Liver (tissue), 9 donors: ENCODE data around the gene ZNF292. TPM values are rescaled to one million over a fixed set of nuclear protein-coding genes. Genes with fewer than 3 reads are reported as not detected.

Experiments
- DNase-seq: peaks from one replicate; pipeline ENCODE4 v3.0.0-alpha.2; 2017; ENCODE audit warnings: low spot score
- H3K27ac ChIP-seq, 2 donors: one replicate each; pipeline ENCODE4 v1.7.0; 2013; ENCODE audit warnings: inconsistent platforms in 2 of 2, low read length in 2 of 2, control low read depth in 1 of 2, low read depth in 1 of 2, mild to moderate bottlenecking in 1 of 2
- H3K27me3 ChIP-seq, 4 donors: one replicate each; pipeline versions ENCODE4 v1.6.1 to v1.7.0; 2013; ENCODE audit warnings: low read length in 3 of 4, inconsistent platforms in 1 of 4, mild to moderate bottlenecking in 1 of 4, moderate library complexity in 1 of 4; ENCODE audit not compliant: control insufficient read depth in 4 of 4, insufficient read depth in 4 of 4
- H3K36me3 ChIP-seq, 4 donors: one replicate each; pipeline versions ENCODE4 v1.6.1 to v1.7.0; 2013; ENCODE audit warnings: low read length in 3 of 4, mild to moderate bottlenecking in 3 of 4, low read depth in 1 of 4, moderate library complexity in 1 of 4; ENCODE audit not compliant: control insufficient read depth in 4 of 4, insufficient read depth in 3 of 4
- H3K4me1 ChIP-seq, 4 donors: one replicate each; pipeline versions ENCODE4 v1.6.1 to v1.7.0; 2013; ENCODE audit warnings: low read length in 3 of 4, mild to moderate bottlenecking in 3 of 4, moderate library complexity in 1 of 4; ENCODE audit not compliant: control insufficient read depth in 4 of 4, insufficient read depth in 4 of 4
- H3K4me3 ChIP-seq, 3 donors: one replicate each; pipeline versions ENCODE4 v1.6.1 to v1.7.0; 2013; ENCODE audit warnings: low read length in 3 of 3, control low read depth in 1 of 3, low read depth in 1 of 3, mild to moderate bottlenecking in 1 of 3
- H3K9ac ChIP-seq, 2 donors: one replicate each; pipeline ENCODE4 v1.7.0; 2013; ENCODE audit warnings: low read length in 2 of 2, mild to moderate bottlenecking in 2 of 2, moderate library complexity in 2 of 2, control low read depth in 1 of 2, low read depth in 1 of 2
- H3K9me3 ChIP-seq, 4 donors: one replicate each; pipeline versions ENCODE4 v1.6.1 to v1.7.0; 2013; ENCODE audit warnings: low read length in 3 of 4; ENCODE audit not compliant: control insufficient read depth in 4 of 4
- ATF3 ChIP-seq: IDR thresholded peaks from 2 replicates; pipeline ENCODE4 v1.6.1; 2016; ENCODE audit warnings: antibody characterized with exemption
- CTCF ChIP-seq: fragments of 150-350 bp; IDR thresholded peaks from 2 replicates; pipeline ENCODE4 v1.5.1; 2017; ENCODE audit warnings: improper control_type of control experiment, low read depth, low read length; ENCODE audit not compliant: missing input control
- EGR1 ChIP-seq, 2 donors: IDR thresholded peaks; 2 replicates each; pipeline ENCODE4 v1.6.1; 2016 to 2018; ENCODE audit warnings: antibody characterized with exemption in 2 of 2, low read depth in 2 of 2
- FOXA1 ChIP-seq: IDR thresholded peaks from 2 replicates; pipeline ENCODE4 v1.6.1; 2016; ENCODE audit warnings: antibody characterized with exemption
- FOXA2 ChIP-seq: IDR thresholded peaks from 2 replicates; pipeline ENCODE4 v1.6.1; 2016; ENCODE audit warnings: antibody characterized with exemption
- GABPA ChIP-seq, 2 donors: IDR thresholded peaks in 1 of 2; conservative IDR thresholded peaks in 1 of 2; 2 replicates each; pipeline ENCODE4 v1.6.1; 2016; ENCODE audit warnings: antibody characterized with exemption in 2 of 2, mild to moderate bottlenecking in 1 of 2, moderate library complexity in 1 of 2
- HNF4A ChIP-seq, 2 donors: conservative IDR thresholded peaks; 2 replicates each; pipeline ENCODE4 v1.6.1; 2016; ENCODE audit warnings: antibody characterized with exemption in 2 of 2, mild to moderate bottlenecking in 2 of 2
- HNF4G ChIP-seq: IDR thresholded peaks from 2 replicates; pipeline ENCODE4 v1.6.1; 2016; ENCODE audit warnings: antibody characterized with exemption
- JUND ChIP-seq, 2 donors: IDR thresholded peaks; 2 replicates each; pipeline ENCODE4 v1.6.1; 2016; ENCODE audit warnings: antibody characterized with exemption in 2 of 2
- MAX ChIP-seq: IDR thresholded peaks from 2 replicates; pipeline ENCODE4 v1.6.1; 2016; ENCODE audit warnings: antibody characterized with exemption
- NR2F2 ChIP-seq: IDR thresholded peaks from 2 replicates; pipeline ENCODE4 v1.6.1; 2016; ENCODE audit warnings: antibody characterized with exemption
- RAD21 ChIP-seq, 2 donors: IDR thresholded peaks; 2 replicates each; pipeline ENCODE4 v1.6.1; 2016; ENCODE audit warnings: antibody characterized with exemption in 2 of 2, mild to moderate bottlenecking in 2 of 2
- REST ChIP-seq: IDR thresholded peaks from 2 replicates; pipeline ENCODE4 v1.6.1; 2016; ENCODE audit warnings: antibody characterized with exemption, mild to moderate bottlenecking
- RXRA ChIP-seq, 2 donors: IDR thresholded peaks; 2 replicates each; pipeline ENCODE4 v1.6.1; 2017 to 2018; ENCODE audit warnings: antibody characterized with exemption in 2 of 2, mild to moderate bottlenecking in 1 of 2
- SP1 ChIP-seq: IDR thresholded peaks from 2 replicates; pipeline ENCODE4 v1.6.1; 2018; ENCODE audit warnings: antibody characterized with exemption, mild to moderate bottlenecking
- TAF1 ChIP-seq: conservative IDR thresholded peaks from 2 replicates; pipeline ENCODE4 v1.6.1; 2016; ENCODE audit warnings: antibody characterized with exemption, mild to moderate bottlenecking
- YY1 ChIP-seq: IDR thresholded peaks from 2 replicates; pipeline ENCODE4 v1.6.1; 2016; ENCODE audit warnings: antibody characterized with exemption, mild to moderate bottlenecking
- ZBTB33 ChIP-seq: IDR thresholded peaks from 2 replicates; pipeline ENCODE4 v1.6.1; 2016; ENCODE audit warnings: antibody characterized with exemption
- WGBS: extraction: QIAGEN DNeasy Blood & Tissue Kit; methylation state at CpG from one replicate; pipeline ENCODE4 v1.1.7; 2013; 5-methylcytosine and 5-hydroxymethylcytosine counted together
- polyA plus RNA-seq, 2 donors: library from polyadenylated mRNA; stranded (reverse) in 1 of 2; unstranded in 1 of 2; fragments of 200-250 nt in 1 of 2; fragments of >200 nt in 1 of 2; fragmentation: Nextera tagmentation in 1 of 2; extraction: Ambion mirVana in 1 of 2; gene quantifications; one replicate each; pipeline versions ENCODE4 v1.2.1 to v1.2.3, GENCODE V29; 2013 to 2015
- total RNA-seq, 2 donors: library from RNA; depleted of rRNA; stranded (reverse); fragments of >200 nt; gene quantifications; one replicate each; pipeline ENCODE4 v1.2.3, GENCODE V29; 2014
- donor health status: healthy.
- donor health status: healthy.
- donor health status: healthy.
- donor health status: healthy.
- donor health status: healthy.

Gene ZNF292
- total and polyA plus RNA-seq, 4 donors: 2.7 to 16.4 (median 12.5) TPM

- WGBS: 89% methylated on average over 1 of the region's 1 CpG
- Histone ChIP-seq H3K27me3 (no peaks in the 10 kb centered on the region), H3K9ac (no peak overlapping the region), H3K4me3 (no peak overlapping the region), H3K4me1 (no peaks in the 10 kb centered on the region), H3K36me3 (no peaks in the 10 kb centered on the region), H3K9me3 (no peaks in the 10 kb centered on the region), H3K27ac (no peak overlapping the region)
- TF ChIP-seq CTCF: no peak
- no peak for TF ChIP-seq SP1
- no peak for TF ChIP-seq ATF3
- no peak for TF ChIP-seq FOXA1
- no peak for TF ChIP-seq HNF4G
- TF ChIP-seq RXRA (IDR thresholded peaks at IDR 0.05): no peak
- no peak for TF ChIP-seq RAD21 (IDR thresholded peaks at IDR 0.05)
- TF ChIP-seq NR2F2: no peak
- TF ChIP-seq HNF4A (conservative IDR thresholded peaks at IDR 0.05): no peak
- no peak for TF ChIP-seq YY1
- TF ChIP-seq ZBTB33: no peak
- TF ChIP-seq FOXA2: no peak
- TF ChIP-seq REST: no peak
- TF ChIP-seq MAX: no peak
- TF ChIP-seq JUND (IDR thresholded peaks at IDR 0.05): no peak
- no peak for TF ChIP-seq TAF1
- TF ChIP-seq GABPA (IDR thresholded peaks at IDR 0.05 in 1 of 2, conservative IDR thresholded peaks at IDR 0.05 in 1 of 2): no peak
- TF ChIP-seq EGR1 (IDR thresholded peaks at IDR 0.05; ENCODE audit: low read depth in 2 of 2): no peak
- DNase-seq: no peak
These were observed 126.1 kb downstream of the ZNF292 start for GRCh38 chr6:87281426-87281825.
